Measurements from ENCODE around the gene CDH13. TPM values are rescaled to one million over a fixed set of nuclear protein-coding genes. Genes with fewer than 3 reads are reported as not detected.

CDH13 gene
- polyA plus RNA-seq, 1 donor from 2014 or later, result 3.2 TPM

DNA sequence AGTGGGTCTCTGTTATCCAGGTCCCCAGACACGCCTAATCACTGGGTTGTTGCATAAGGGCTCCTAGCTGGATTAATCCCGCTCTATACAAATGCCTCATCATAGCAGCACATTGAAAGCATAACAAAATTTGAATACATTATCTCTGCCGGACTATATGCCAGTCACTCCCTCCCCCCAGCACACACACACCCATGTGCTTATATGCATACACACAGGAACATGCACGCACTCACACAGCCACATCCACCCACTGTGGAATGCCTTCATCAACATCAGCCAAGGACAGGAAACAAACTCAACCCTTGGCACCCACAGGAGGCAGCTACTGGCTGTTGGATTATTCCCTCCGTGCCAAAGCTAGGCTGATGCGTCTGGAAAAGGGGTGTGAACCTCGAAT is 3.5 kb upstream of the CDH13 start:
- TF ChIP-seq TAF1 (IDR thresholded peaks at IDR 0.05; ENCODE audit: low read depth) (no peak), REST (IDR thresholded peaks at IDR 0.05; ENCODE audit: borderline replicate concordance) (no peak), SMC3 (conservative IDR thresholded peaks at IDR 0.05; ENCODE audit: poor library complexity) (no peak)

GRCh38 chr16:82625066-82625968 is 1.5 kb upstream of the CDH13 start:
- TF ChIP-seq REST (IDR thresholded peaks at IDR 0.05; ENCODE audit: borderline replicate concordance), result no peak
- no peak for TF ChIP-seq TAF1 (IDR thresholded peaks at IDR 0.05; ENCODE audit: low read depth)
- TF ChIP-seq EP300 (conservative IDR thresholded peaks at IDR 0.05; ENCODE audit: poor library complexity, severe bottlenecking), result no peak
- TF ChIP-seq POLR2AphosphoS5 (IDR thresholded peaks at IDR 0.05), result no peak
- no peak for TF ChIP-seq SMC3 (conservative IDR thresholded peaks at IDR 0.05; ENCODE audit: poor library complexity)
- TF ChIP-seq MXI1 (conservative IDR thresholded peaks at IDR 0.05; ENCODE audit: poor library complexity, severe bottlenecking), result no peak
- TF ChIP-seq CTCF (IDR thresholded peaks at IDR 0.05; ENCODE audit: poor library complexity, severe bottlenecking), result no peak
- TF ChIP-seq RAD21 (conservative IDR thresholded peaks at IDR 0.05), result no peak
- no peak for TF ChIP-seq EZH2 (IDR thresholded peaks at IDR 0.05; ENCODE audit: borderline replicate concordance, insufficient read depth, low read length, poor library complexity, severe bottlenecking)
- Histone ChIP-seq H4K20me1 (ENCODE audit: insufficient read depth) (no peaks in the 10 kb centered on the region), H3K4me2 (ENCODE audit: low read length) (no peak overlapping the region), H3K79me2 (replicated peaks; ENCODE audit: insufficient read depth, low read length) (no peaks in the 10 kb centered on the region), H3K27me3 (ENCODE audit: insufficient read depth, low read depth, low read length) (peaks cover 51% of the 10 kb centered on the region), H3K4me3 (ENCODE audit: low read length) (no peak overlapping the region), H3K9me3 (ENCODE audit: low read length) (peaks cover 6% of the 10 kb centered on the region), H3K27ac (ENCODE audit: low read length) (no peak overlapping the region), H3K9me2 (ENCODE audit: insufficient read depth, low read length) (no peaks in the 10 kb centered on the region), H2AFZ (ENCODE audit: low read depth, low read length) (no peak overlapping the region), H3F3A (ENCODE audit: insufficient read depth, low read length, poor library complexity, severe bottlenecking) (no peaks in the 10 kb centered on the region), H3K36me3 (ENCODE audit: insufficient read depth, low read length) (no peaks in the 10 kb centered on the region), H3K9ac (ENCODE audit: low read length) (no peak overlapping the region)

More for the DNA sequence above, 3.5 kb upstream of the CDH13 start:
- no peaks in the 10 kb centered on the region for H3K9me2 ChIP-seq (ENCODE audit: insufficient read depth, low read length)
- no peak overlapping the region for H2AFZ ChIP-seq (ENCODE audit: low read depth, low read length)
- H3K27ac ChIP-seq (ENCODE audit: low read length), result no peak overlapping the region
- no peak overlapping the region for H3K9ac ChIP-seq (ENCODE audit: low read length)
- no peaks in the 10 kb centered on the region for H3F3A ChIP-seq (ENCODE audit: insufficient read depth, low read length, poor library complexity, severe bottlenecking)
- H3K27me3 ChIP-seq (ENCODE audit: insufficient read depth, low read depth, low read length), result peaks cover 37% of the 10 kb centered on the region
- H3K4me3 ChIP-seq (ENCODE audit: low read length), result no peak overlapping the region
- no peaks in the 10 kb centered on the region for H4K20me1 ChIP-seq (ENCODE audit: insufficient read depth)
- H3K4me2 ChIP-seq (ENCODE audit: low read length), result no peak overlapping the region
- H3K9me3 ChIP-seq (ENCODE audit: low read length), result peaks cover 6% of the 10 kb centered on the region
- H3K79me2 ChIP-seq (replicated peaks; ENCODE audit: insufficient read depth, low read length), result no peaks in the 10 kb centered on the region
- no peaks in the 10 kb centered on the region for H3K36me3 ChIP-seq (ENCODE audit: insufficient read depth, low read length)

Data from neural cell (in vitro differentiated cells).